GM19452 (cell line): ENCODE measurements around the gene BRD1.

ENCODE experiments used
- ATAC-seq: cut with Tn5 transposase; IDR thresholded peaks from one replicate; pipeline ENCODE4 v1.9.1; 2021; ENCODE audit not compliant: unreplicated experiment

Gene BRD1

GRCh38 chr22:49754696-49755630 lies 72.7 kb downstream of the BRD1 start:
- no peak for ATAC-seq

- ATAC-seq, result no peak
Measured at GRCh38 chr22:49753961-49754695, 73.5 kb downstream of the BRD1 start.

GRCh38 chr22:49753276-49753890 lies 74.3 kb downstream of the BRD1 start:
- no peak for ATAC-seq

GRCh38 chr22:49752598-49753091 lies 75.0 kb downstream of the BRD1 start:
- no peak for ATAC-seq

- ATAC-seq, result no peak
Measured at GRCh38 chr22:49751966-49752597, 75.6 kb downstream of the BRD1 start.

GRCh38 chr22:49751318-49751965 lies 76.2 kb downstream of the BRD1 start:
- ATAC-seq, result no peak

GRCh38 chr22:49749885-49750510 lies 77.7 kb downstream of the BRD1 start:
- ATAC-seq, result no peak

- no peak for ATAC-seq
Measured at GRCh38 chr22:49749227-49749626, 78.4 kb downstream of the BRD1 start.

GRCh38 chr22:49748514-49748913 lies 79.2 kb downstream of the BRD1 start:
- ATAC-seq, result no peak

GRCh38 chr22:49747716-49748115 lies 80.0 kb downstream of the BRD1 start:
- no peak for ATAC-seq

GRCh38 chr22:49747130-49747529 lies 80.5 kb downstream of the BRD1 start:
- ATAC-seq, result no peak

- no peak for ATAC-seq
Measured at GRCh38 chr22:49746065-49746464, 81.6 kb downstream of the BRD1 start.

- ATAC-seq, result no peak
Measured at GRCh38 chr22:49740242-49740641, 87.4 kb downstream of the BRD1 start.

- ATAC-seq, result no peak
Measured at GRCh38 chr22:49739138-49739537, 88.5 kb downstream of the BRD1 start.

- ATAC-seq, result no peak
Measured at GRCh38 chr22:49738566-49738965, 89.1 kb downstream of the BRD1 start.

GRCh38 chr22:49738006-49738405 lies 89.7 kb downstream of the BRD1 start:
- no peak for ATAC-seq

- ATAC-seq, result no peak
Measured at GRCh38 chr22:49737101-49737551, 90.5 kb downstream of the BRD1 start.

- ATAC-seq, result no peak
Measured at GRCh38 chr22:49736538-49736937, 91.1 kb downstream of the BRD1 start.

GRCh38 chr22:49735901-49736421 lies 91.7 kb downstream of the BRD1 start:
- no peak for ATAC-seq

- no peak for ATAC-seq
Measured at GRCh38 chr22:49735411-49735900, 92.2 kb downstream of the BRD1 start.
